ENCODE measurements around the gene BCKDK. TPM values are rescaled to one million over a fixed set of nuclear protein-coding genes. Genes with fewer than 3 reads are reported as not detected.

The BCKDK gene
- total and polyA plus RNA-seq, 2 of the 13 experiments (the other 11 are each of a cell fraction or from before 2014, with no cell fraction given): 24.9 to 42.6 TPM

GRCh38 chr16:31108035-31108793 is at the start of gene BCKDK (continued):
- TF ChIP-seq, protein P1, sequence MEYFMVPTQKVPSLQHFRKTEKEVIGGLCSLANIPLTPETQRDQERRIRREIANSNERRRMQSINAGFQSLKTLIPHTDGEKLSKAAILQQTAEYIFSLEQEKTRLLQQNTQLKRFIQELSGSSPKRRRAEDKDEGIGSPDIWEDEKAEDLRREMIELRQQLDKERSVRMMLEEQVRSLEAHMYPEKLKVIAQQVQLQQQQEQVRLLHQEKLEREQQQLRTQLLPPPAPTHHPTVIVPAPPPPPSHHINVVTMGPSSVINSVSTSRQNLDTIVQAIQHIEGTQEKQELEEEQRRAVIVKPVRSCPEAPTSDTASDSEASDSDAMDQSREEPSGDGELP (IDR thresholded peaks at IDR 0.05; ENCODE audit: borderline replicate concordance, low read depth): peak; percentile 11; the same call in 1 of the 2 replicates
- no peak for TF ChIP-seq CC2D1A (CRISPR knock-in tag; IDR thresholded peaks at IDR 0.05)
- TF ChIP-seq AKNA (CRISPR knock-in tag; IDR thresholded peaks at IDR 0.05; ENCODE audit: borderline replicate concordance): no peak
- no peak for TF ChIP-seq GPBP1L1 (CRISPR knock-in tag; IDR thresholded peaks at IDR 0.05)
- TF ChIP-seq, protein P2, sequence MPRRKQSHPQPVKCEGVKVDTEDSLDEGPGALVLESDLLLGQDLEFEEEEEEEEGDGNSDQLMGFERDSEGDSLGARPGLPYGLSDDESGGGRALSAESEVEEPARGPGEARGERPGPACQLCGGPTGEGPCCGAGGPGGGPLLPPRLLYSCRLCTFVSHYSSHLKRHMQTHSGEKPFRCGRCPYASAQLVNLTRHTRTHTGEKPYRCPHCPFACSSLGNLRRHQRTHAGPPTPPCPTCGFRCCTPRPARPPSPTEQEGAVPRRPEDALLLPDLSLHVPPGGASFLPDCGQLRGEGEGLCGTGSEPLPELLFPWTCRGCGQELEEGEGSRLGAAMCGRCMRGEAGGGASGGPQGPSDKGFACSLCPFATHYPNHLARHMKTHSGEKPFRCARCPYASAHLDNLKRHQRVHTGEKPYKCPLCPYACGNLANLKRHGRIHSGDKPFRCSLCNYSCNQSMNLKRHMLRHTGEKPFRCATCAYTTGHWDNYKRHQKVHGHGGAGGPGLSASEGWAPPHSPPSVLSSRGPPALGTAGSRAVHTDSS (CRISPR knock-in tag; conservative IDR thresholded peaks at IDR 0.05): no peak
- no peak for TF ChIP-seq MED13 (CRISPR knock-in tag; IDR thresholded peaks at IDR 0.05)
- TF ChIP-seq ZNF260 (CRISPR knock-in tag; IDR thresholded peaks at IDR 0.05; ENCODE audit: borderline replicate concordance, low read depth): no peak
- TF ChIP-seq CHD2 (IDR thresholded peaks at IDR 0.05; ENCODE audit: low read depth, low read length): 0 out of 2 replicates have a peak, but pooled peaks have one; percentile 45
- TF ChIP-seq ZNF18 (CRISPR knock-in tag; IDR thresholded peaks at IDR 0.05; ENCODE audit: insufficient replicate concordance): peak; percentile 29
- TF ChIP-seq ZNF138 (CRISPR knock-in tag; IDR thresholded peaks at IDR 0.05; ENCODE audit: low read depth): peak; percentile 58; the same call in 1 of the 2 replicates
- TF ChIP-seq ZNF460 (CRISPR knock-in tag; IDR thresholded peaks at IDR 0.05; ENCODE audit: borderline replicate concordance): no peak
